K562 (cell line): ENCODE results near the gene RAB4B. TPM values are rescaled to one million over a fixed set of nuclear protein-coding genes. Genes with fewer than 3 reads are reported as not detected.

Experiments
- ARID4B ChIP-seq: sonication (generic); formaldehyde crosslinking; IDR thresholded peaks from 2 replicates; pipeline ENCODE4 v1.8.0; 2022; ENCODE audit warnings: mild to moderate bottlenecking, missing genetic modification reagents
- CHD2 ChIP-seq: IDR thresholded peaks from 2 replicates; pipeline ENCODE4 v1.6.1; 2011; ENCODE audit warnings: low read depth, low read length
- CTCFL ChIP-seq: IDR thresholded peaks from 2 replicates; pipeline ENCODE4 v1.6.1; 2011; ENCODE audit warnings: borderline replicate concordance, low read depth, mild to moderate bottlenecking, moderate library complexity, low read length; ENCODE audit not compliant: insufficient read depth, poor library complexity, severe bottlenecking
- FOXO4 ChIP-seq: fragments of 450-650 bp; formaldehyde crosslinking; IDR thresholded peaks from 2 replicates; pipeline ENCODE4 v1.4.0; 2020; ENCODE audit warnings: mild to moderate bottlenecking, moderate library complexity
- GTF3C2 ChIP-seq: IDR thresholded peaks from 3 replicates; pipeline ENCODE4 v1.6.1; 2011; ENCODE audit warnings: borderline replicate concordance, mild to moderate bottlenecking, moderate library complexity; ENCODE audit not compliant: insufficient read length; ENCODE audit errors: extremely low read depth
- HES1 ChIP-seq: fragments of 450-650 bp; IDR thresholded peaks from 2 replicates; pipeline ENCODE4 v1.6.1; 2016; ENCODE audit warnings: low read depth, mild to moderate bottlenecking, moderate library complexity
- HEY1 ChIP-seq: fragments of 250-450 bp; sonication (Bioruptor Pico); IDR thresholded peaks from 2 replicates; pipeline ENCODE4 v1.5.0; 2020; ENCODE audit warnings: mild to moderate bottlenecking, moderate library complexity, borderline replicate concordance
- HNRNPL ChIP-seq: fragments of 200-400 bp; formaldehyde crosslinking; IDR thresholded peaks from 2 replicates; pipeline ENCODE4 v1.6.1; 2017; ENCODE audit warnings: low read depth, mild to moderate bottlenecking, low read length
- MCM7 ChIP-seq, 2 experiments: fragments of 450-650 bp; IDR thresholded peaks; 2 replicates each; pipeline ENCODE4 v1.6.1; 2016 to 2018
- RFX7 ChIP-seq: fragments of 250-450 bp; sonication (Bioruptor Pico); IDR thresholded peaks from 2 replicates; pipeline ENCODE4 v1.5.1; 2021; ENCODE audit warnings: mild to moderate bottlenecking
- SOX6 ChIP-seq: fragments of 450-650 bp; IDR thresholded peaks from 2 replicates; pipeline ENCODE4 v1.6.1; 2014; ENCODE audit warnings: mild to moderate bottlenecking
- ZNF280A ChIP-seq: fragments of 450-650 bp; IDR thresholded peaks from 2 replicates; pipeline ENCODE4 v1.6.1; 2018; ENCODE audit warnings: mild to moderate bottlenecking, low read depth; ENCODE audit not compliant: partially characterized antibody
- ZNF282 ChIP-seq: sonication (generic); formaldehyde crosslinking; IDR thresholded peaks from 2 replicates; pipeline ENCODE4 v1.8.1; 2023; ENCODE audit warnings: missing genetic modification reagents
- polyA plus RNA-seq, 8 experiments: library from polyadenylated mRNA; depleted of rRNA in 4 of 8; stranded (reverse) in 5 of 8; unstranded in 3 of 8; fragments of >200 nt; fragmentation: Nextera tagmentation in 2 of 8; fragmentation: Illumina TruSeq in 1 of 8; extraction: Ambion mirVana in 2 of 8; extraction: Trizol in 1 of 8; gene quantifications; 2 replicates each; pipeline versions ENCODE4 v1.2.1 to v1.2.3, GENCODE V29; 2011 to 2014; ENCODE audit warnings: inconsistent platforms in 1 of 8, missing spikeins in 1 of 8
- total RNA-seq, 7 experiments: library from RNA; depleted of rRNA in 6 of 7; stranded (reverse); fragments of >200 nt in 6 of 7; fragmentation: Illumina TruSeq in 2 of 7; extraction: Trizol in 2 of 7; gene quantifications; 2 replicates each; pipeline versions ENCODE4 v1.2.1 to v1.2.3, GENCODE V29; 2011 to 2021; ENCODE audit warnings: low replicate concordance in 1 of 7

Gene RAB4B
- total and polyA plus RNA-seq, 9 of the 15 experiments (the other 6 are each of a cell fraction or from before 2014, with no cell fraction given) = 0.28 to 20.4 (median 9.0) TPM

GRCh38 chr19:40750058-40750873, 27.8 kb upstream of the RAB4B start, which contains the start of gene ACTMAP (continued):
- TF ChIP-seq ZNF280A = no peak
- no peak for TF ChIP-seq FOXO4 (CRISPR knock-in tag)
- peak; percentile 21; the same call in 1 of the 2 replicates for TF ChIP-seq HES1
- TF ChIP-seq HNRNPL = no peak
- peak; percentile 78 for TF ChIP-seq CHD2
- TF ChIP-seq SOX6 = no peak
- no peak for TF ChIP-seq ZNF282 (CRISPR knock-in tag)
- no peak for TF ChIP-seq MCM7 (IDR thresholded peaks at IDR 0.05)
- TF ChIP-seq CTCFL = no peak
- TF ChIP-seq ARID4B = no peak
- no peak for TF ChIP-seq HEY1 (CRISPR knock-in tag)
- no peak for TF ChIP-seq GTF3C2
- no peak for TF ChIP-seq RFX7 (CRISPR knock-in tag)
